Ramos (cell line): Measurements from ENCODE around the gene ERAS.
"Not testable (repeated sequence)": the region's sequence is repeated elsewhere in the genome, so short reads cannot be mapped to it uniquely, and the experiment has no call there.

Experiments
- in situ Hi-C: fragments of 300-500 bp; cut with MboI; formaldehyde crosslinking; loops from one replicate; pipeline ENCODE4 v1.14.3; 2022; ENCODE audit warnings: low sequenced_read_pairs; ENCODE audit not compliant: unreplicated experiment

Gene ERAS

DNA sequence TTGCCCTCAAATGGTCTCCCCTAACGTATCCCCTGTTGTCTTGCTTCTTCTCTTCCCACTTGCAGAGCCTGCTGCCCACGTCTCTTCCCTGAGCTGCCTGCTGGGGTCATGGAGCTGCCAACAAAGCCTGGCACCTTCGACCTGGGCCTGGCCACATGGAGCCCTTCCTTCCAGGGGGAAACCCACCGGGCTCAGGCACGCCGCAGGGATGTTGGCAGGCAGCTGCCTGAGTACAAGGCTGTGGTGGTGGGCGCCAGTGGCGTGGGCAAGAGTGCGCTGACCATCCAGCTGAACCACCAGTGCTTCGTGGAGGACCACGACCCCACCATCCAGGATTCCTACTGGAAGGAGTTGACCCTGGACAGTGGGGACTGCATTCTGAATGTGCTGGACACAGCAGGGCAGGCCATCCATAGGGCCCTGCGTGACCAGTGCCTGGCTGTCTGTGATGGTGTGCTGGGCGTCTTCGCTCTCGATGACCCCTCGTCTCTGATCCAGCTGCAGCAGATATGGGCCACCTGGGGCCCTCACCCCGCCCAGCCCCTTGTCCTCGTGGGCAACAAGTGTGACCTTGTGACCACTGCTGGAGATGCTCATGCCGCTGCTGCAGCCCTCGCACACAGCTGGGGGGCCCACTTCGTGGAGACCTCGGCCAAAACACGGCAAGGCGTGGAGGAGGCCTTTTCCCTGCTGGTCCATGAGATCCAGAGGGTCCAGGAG is 2.9 kb downstream of the ERAS start:
- in situ Hi-C loops: no loop called here

DNA sequence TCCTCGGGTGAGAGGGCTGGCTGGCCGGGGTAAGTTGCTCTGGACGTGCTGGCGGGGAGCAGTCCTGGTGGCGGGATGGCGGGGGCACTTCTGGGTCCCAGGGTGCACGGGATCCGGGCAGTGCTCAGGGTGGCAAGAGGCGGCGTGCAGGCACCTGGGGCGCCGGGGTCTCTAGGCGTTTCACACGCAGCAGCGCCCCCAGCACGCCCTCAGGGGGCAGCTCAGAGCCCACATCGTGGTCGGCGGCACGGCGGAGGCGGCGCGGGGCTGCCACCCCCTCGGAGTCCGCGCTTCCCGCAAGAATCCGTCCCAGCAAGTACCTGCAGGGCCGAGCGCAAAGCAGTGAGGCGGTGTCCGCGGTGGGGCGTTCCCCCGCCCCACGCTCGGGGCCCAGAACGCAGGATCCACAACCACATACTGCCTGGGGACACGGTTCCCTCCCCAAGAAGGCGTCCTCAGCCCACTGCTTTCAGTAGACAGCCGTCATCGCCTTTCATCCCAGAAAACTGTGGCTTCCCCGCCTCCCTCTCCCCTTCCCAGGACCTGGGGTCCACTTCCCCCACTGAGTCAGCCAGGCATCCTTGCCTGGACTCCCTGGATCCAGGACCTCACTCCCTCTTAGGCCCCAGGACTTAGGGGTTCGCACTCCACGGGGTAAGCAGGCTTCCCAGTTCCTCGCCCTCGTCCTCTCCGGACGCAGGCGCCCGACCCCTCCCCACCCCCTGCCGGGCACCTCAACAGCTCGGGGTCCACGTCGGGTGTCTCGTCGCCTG is 5.0 kb downstream of the ERAS start:
- in situ Hi-C loops: no loop called here

DNA sequence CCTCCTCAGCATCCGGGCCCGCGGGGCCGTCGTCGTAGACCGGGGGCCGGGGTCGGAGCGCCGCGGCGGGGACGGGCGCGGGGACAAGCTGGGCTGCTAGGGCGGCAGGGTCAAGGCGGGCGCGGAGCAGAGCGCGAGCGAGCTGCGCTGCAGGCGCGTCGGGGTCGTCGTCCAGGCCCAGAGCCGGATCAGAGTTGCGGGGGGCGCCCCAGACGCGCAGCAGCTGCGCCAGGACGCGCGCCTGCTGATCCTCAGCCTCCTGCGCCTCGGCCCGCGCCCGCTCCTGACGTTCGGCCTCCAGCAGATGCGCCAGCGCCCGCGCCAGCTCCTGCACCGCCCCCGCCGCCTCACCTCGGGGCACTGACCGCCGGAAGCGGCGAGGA is 5.6 kb downstream of the ERAS start:
- in situ Hi-C loops: no loop called here

DNA sequence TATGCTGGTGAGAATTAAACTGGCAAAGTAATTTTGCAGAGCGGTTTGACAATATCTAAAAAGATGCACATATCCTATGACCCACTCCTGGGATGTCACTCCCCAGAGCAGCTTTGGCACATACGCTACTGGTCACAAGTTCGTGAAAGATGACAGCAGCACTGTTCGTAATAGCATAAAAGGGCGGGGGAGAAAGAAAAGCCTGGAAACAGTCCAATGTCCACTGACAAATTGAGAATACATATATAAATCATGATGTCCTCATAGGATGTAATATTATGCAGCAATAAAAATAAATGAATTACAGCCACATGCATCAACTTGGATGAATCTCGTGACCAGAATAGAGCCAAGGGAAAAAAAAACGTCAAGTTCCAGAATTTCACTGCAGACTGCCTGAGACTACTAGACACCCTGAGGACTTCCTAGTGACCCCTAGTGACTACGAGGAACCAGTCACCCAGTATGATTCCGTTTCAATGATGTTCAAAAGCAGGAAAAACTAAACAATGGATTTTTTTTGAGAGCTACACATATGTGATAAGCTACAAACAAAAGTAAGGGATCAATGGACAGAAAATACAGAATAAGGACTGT is 7.3 kb downstream of the ERAS start:
- in situ Hi-C loops: no loop called here

DNA sequence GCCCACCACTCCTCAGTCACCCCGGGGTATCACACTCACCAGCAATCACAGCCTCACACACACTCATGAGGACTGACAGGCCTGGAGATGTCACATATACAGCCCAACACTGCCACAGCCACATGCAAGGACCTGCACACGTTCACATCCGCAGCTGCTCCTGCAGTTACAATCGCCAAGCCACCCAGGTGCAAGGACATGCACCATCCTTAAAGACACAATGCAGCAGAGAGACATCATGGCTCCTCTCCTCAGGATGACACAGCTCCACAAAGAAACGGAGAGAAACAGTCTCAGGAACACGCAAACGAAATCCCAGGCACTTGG is 8.0 kb downstream of the ERAS start:
- in situ Hi-C loops: no loop called here

DNA sequence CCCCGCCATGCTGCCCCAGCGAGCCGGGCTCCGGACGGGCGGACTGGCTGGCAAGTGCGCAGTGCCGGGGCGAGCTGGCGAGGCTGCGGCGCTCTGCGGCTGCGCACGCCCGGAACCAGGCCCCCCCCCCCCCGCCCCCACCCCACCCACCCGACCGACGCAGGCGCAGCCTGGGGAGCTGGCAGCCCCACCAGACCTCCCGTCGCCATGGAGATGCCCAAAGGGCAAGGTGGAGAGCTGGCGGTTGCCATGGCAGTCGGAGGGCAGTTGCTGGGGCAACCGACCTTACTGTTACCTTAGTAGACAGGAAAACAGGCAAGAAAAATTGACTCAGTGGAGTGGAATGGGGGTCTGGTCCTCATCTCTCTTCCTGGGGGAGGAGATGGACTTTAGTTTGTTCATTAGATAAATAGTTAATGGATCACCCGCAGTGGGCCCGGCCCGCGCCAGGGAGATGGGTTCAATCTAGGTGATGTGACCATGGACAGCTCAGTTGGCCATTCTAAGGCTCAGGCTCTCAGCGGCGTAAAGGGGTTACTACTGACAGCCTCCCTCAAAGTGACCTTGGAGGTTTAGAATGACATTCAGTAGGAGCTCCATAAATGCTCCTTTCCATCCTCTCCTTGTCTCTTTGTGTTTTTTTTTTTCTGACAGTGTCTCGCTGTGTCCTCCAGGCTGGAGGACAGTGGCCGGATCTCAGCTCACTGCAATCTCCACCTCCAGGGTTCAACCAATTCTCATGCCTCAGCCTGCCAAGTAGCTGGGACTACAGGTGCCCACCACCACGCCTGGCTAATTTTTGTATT is 9.4 kb downstream of the ERAS start, which contains the start of gene PCSK1N:
PCSK1N (minus strand) TSS at position 87 of the 806 bp plus-strand sequence; CDS start at position 9, 78 bp downstream.
- in situ Hi-C loops: no loop called here

DNA sequence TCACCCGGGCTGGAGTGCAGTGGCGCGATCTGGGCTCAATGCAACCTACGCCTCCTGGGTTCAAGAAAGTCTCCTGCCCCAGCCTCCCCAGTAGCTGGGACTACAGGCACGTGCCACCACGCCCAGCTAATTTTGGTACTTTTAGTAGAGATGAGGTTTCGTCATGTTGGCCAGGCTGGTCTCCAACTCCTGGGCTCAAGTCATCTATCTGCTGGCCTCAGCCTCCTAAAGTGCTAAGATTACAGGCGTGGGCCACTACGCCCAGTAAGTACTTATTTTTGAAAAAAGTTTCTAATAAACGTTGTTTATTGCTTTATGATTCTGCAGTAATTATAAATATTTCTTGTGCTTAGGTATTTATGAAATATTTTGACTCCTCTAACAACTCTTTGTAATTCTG is 13.4 kb downstream of the ERAS start:
- in situ Hi-C loops: no loop called here

DNA sequence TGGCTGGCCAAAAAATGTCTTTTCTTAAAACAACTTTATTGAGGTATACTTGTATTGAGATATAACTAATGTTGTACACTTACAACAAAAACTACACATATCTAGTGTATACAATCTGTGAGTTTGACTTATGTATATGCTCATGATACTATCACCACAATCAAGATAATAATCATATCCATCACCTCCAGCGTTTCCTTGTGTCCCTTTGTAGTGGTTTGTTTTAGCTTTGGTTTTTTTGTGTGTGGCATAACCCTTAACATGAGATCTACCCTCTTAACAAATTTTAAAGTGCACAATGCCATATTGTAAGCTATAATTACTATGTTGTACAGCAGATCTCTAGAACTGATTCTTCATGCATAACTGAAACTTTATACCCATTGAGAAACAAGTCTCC is 22.5 kb downstream of the ERAS start:
- in situ Hi-C loops: no loop called here

DNA sequence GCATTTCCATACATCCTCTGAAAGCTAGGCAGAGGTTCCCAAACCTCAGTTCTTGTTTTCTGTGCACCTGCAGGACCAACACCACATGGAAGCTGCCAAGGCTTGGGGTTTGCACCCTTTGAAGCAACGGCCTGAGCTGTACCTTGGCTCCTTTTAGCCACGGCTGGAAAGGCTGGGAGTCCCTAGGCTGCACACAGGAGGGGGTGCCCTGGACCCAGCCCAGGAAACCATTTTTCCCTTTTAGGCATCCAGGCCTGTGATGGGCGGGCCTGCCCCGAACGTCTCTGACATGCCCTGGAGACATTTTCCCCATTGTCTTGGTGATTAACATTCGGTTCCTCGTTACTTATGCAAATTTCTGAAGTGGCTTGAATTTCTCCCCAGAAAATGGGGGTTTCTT is 26.5 kb downstream of the ERAS start:
- in situ Hi-C loops: no loop called here

DNA sequence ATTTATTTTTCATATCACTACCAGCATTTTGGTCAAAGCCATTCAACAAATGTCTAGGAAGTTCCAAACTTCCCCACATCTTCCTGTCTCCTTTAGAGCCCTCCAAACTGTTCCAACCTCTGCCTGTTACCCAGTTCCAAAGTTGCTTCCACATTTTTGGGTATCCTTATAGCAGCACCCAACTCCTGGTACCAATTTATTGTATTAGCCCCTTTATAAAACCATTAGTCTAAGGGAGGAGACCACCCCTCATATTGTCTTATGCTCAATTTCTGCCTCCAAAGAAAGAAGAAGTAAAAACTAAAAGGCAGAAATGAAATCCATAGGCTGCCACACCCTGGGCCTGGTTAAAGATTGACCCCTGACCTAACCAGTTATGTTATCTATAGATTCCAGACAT is 27.2 kb downstream of the ERAS start:
- in situ Hi-C loops: not testable (repeated sequence)

DNA sequence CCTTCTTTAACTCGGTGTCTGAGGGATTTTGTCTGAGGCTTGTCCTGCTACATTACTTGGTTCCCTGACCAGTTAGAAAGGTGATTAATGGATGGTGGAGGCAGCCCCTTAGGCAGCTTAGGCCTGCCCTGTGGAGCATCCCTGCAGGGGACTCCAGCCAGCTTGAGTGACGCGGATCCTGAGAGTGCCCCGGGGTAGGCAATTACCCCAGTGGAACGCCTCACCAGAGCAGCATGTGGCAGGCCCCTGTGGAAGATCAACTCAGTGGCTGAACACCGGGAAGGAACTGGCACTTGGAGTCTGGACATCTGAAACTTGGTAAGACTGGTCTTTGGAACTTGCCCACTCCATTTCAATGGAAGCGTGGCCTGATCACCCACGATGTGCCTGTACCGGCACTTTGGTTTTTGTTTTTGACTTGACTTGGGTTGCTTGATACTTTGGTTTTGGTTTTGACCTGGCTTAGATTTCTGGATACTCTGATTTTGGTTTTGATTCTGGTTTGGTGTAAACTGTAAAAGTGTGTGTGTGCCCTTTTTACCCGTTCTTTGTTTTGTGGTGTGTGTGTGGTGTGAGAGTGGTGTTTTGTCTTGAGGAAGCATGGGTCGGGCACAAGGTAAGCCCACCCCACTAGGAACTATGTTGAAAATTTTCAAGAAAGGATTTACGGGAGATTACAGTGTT is 27.9 kb downstream of the ERAS start:
- in situ Hi-C loops: not testable (repeated sequence)

DNA sequence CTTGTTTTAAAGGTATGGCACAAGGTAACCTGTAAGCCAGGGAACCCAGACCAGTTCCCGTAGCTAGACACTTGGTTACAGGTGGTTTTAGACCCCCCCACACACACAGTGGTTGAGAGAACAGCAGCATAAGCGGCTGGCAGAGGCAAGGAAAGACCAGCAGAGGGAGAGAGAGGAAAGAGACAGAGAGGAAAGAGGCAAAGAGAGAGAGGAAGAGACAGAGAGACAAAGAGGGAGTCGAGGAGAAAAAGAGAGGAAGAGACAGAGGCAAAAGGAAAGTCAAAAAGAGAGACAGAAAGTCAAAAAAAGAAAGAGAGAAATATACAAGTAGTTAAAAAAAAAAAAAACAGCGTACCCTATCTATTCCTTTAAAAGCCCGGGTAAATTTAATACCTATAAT is 28.6 kb downstream of the ERAS start:
- in situ Hi-C loops: no loop called here

DNA sequence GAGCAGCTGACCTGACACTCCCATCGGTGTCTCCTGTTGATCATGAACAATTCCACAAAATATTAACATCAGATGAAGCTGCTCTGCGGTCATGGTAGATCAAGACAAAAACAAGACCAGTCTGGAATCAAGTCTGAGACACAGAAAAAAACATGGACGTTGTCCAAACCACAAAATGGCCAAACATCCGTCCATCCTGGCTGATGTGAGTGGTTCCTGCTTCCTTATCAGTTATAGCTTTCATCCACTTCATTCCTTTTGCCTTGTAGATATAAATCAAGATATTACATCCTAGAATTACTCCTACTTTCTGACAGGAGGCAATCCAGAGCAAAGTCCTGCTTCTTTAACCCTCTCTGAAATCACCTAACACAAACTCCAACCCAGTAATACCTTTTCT is 37.9 kb downstream of the ERAS start:
- in situ Hi-C loops: no loop called here

DNA sequence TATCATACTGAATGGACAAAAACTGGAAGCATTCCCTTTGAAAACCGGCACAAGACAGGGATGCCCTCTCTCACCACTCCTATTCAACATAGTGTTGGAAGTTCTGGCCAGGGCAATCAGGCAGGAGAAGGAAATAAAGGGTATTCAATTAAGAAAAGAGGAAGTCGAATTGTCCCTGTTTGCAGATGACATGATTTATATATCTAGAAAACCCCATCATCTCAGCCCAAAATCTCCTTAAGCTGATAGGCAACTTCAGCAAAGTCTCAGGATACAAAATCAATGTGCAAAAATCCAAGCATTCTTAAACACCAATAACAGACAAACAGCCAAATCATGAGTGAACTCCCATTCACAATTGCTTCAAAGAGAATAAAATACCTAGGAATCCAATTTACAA is 45.7 kb downstream of the ERAS start:
- in situ Hi-C loops: not testable (repeated sequence)

DNA sequence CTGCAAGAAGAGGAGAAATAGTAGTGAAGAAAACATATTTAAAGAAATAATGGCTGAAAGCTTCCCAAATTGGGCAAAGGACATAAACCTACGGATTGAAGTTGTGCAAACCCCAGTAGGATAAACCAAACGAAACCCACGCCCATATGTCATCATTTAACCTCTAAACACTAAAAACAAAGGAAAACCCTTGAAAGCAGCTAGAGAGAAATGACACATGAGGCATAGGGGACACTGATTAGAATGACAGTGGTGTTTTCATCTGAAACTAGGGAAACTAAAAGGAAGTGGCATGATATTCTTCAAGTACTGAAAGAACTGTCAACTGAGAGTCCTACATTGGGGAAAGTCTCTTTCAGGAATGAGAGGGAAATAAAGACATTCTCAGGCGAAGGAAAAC is 50.6 kb downstream of the ERAS start:
- in situ Hi-C loops: not testable (repeated sequence)
